SK-N-SH treated with all-trans-retinoic acid at 6 μM for 48 hours (cell line): ENCODE data around the gene SMIM31.

ENCODE experiments used
- ATAC-seq: fragments of 200-7000 bp; cut with Tn5 transposase; 3 replicates; pipeline ENCODE4 v1.9.1; 2020; ENCODE audit warnings: mild to moderate bottlenecking, moderate library complexity
- ARNTL ChIP-seq: fragments of 450-650 bp; formaldehyde crosslinking; IDR thresholded peaks from 2 replicates; pipeline ENCODE4 v1.5.0; 2020; ENCODE audit warnings: low read depth, mild to moderate bottlenecking, moderate library complexity, borderline replicate concordance
- CREB5 ChIP-seq: fragments of 250-450 bp; sonication (Bioruptor Pico); IDR thresholded peaks from 2 replicates; pipeline ENCODE4 v1.5.1; 2020; ENCODE audit warnings: low read depth, mild to moderate bottlenecking, moderate library complexity
- CSDC2 ChIP-seq: fragments of 250-450 bp; sonication (Bioruptor Pico); IDR thresholded peaks from 2 replicates; pipeline ENCODE4 v1.5.0; 2020; ENCODE audit warnings: mild to moderate bottlenecking, moderate library complexity
- CSRNP3 ChIP-seq: fragments of 250-450 bp; sonication (Bioruptor Pico); IDR thresholded peaks from 2 replicates; pipeline ENCODE4 v1.5.1; 2021; ENCODE audit warnings: mild to moderate bottlenecking, moderate library complexity
- ESRRG ChIP-seq: fragments of 250-450 bp; sonication (Bioruptor Pico); IDR thresholded peaks from 2 replicates; pipeline ENCODE4 v1.6.1; 2021; ENCODE audit warnings: mild to moderate bottlenecking
- GLIS3 ChIP-seq: fragments of 250-450 bp; sonication (Bioruptor Pico); IDR thresholded peaks from 2 replicates; pipeline ENCODE4 v1.5.0; 2020; ENCODE audit warnings: mild to moderate bottlenecking, moderate library complexity
- ISL1 ChIP-seq: fragments of 250-450 bp; sonication (Bioruptor Pico); IDR thresholded peaks from 2 replicates; pipeline ENCODE4 v2.1.2; 2022; ENCODE audit warnings: mild to moderate bottlenecking, moderate library complexity
- OSR1 ChIP-seq: fragments of 250-450 bp; sonication (Bioruptor Pico); IDR thresholded peaks from 2 replicates; pipeline ENCODE4 v1.8.0; 2022; ENCODE audit warnings: moderate library complexity, mild to moderate bottlenecking, inconsistent platforms
- PATZ1 ChIP-seq: fragments of 250-450 bp; sonication (Bioruptor Pico); IDR thresholded peaks from 2 replicates; pipeline ENCODE4 v1.8.0; 2020; ENCODE audit warnings: mild to moderate bottlenecking, moderate library complexity, borderline replicate concordance
- PPARA ChIP-seq: fragments of 250-450 bp; sonication (Bioruptor Pico); IDR thresholded peaks from 2 replicates; pipeline ENCODE4 v1.5.0; 2020; ENCODE audit warnings: mild to moderate bottlenecking, borderline replicate concordance
- RARB ChIP-seq: fragments of 250-450 bp; sonication (Bioruptor Pico); IDR thresholded peaks from 2 replicates; pipeline ENCODE4 v1.8.0; 2021; ENCODE audit warnings: mild to moderate bottlenecking, moderate library complexity
- SNAI2 ChIP-seq: fragments of 250-450 bp; sonication (Bioruptor Pico); IDR thresholded peaks from 2 replicates; pipeline ENCODE4 v1.5.0; 2020; ENCODE audit warnings: mild to moderate bottlenecking, moderate library complexity
- TCF4 ChIP-seq: fragments of 250-450 bp; sonication (Bioruptor Pico); IDR thresholded peaks from 2 replicates; pipeline ENCODE4 v1.8.0; 2021; ENCODE audit warnings: mild to moderate bottlenecking, moderate library complexity, borderline replicate concordance
- TOX ChIP-seq: fragments of 250-450 bp; sonication (Bioruptor Pico); IDR thresholded peaks from 2 replicates; pipeline ENCODE4 v1.8.0; 2021; ENCODE audit warnings: mild to moderate bottlenecking, moderate library complexity, borderline replicate concordance
- TSHZ2 ChIP-seq: fragments of 250-450 bp; sonication (Bioruptor Pico); IDR thresholded peaks from 2 replicates; pipeline ENCODE4 v1.5.0; 2020; ENCODE audit warnings: mild to moderate bottlenecking, moderate library complexity
- ZC3H10 ChIP-seq: fragments of 250-450 bp; sonication (Bioruptor Pico); IDR thresholded peaks from 2 replicates; pipeline ENCODE4 v1.5.1; 2021; ENCODE audit warnings: mild to moderate bottlenecking, moderate library complexity
- ZFP3 ChIP-seq: fragments of 250-450 bp; sonication (Bioruptor Pico); IDR thresholded peaks from 2 replicates; pipeline ENCODE4 v1.5.0; 2020; ENCODE audit warnings: mild to moderate bottlenecking, moderate library complexity
- ZFP30 ChIP-seq: fragments of 450-650 bp; formaldehyde crosslinking; IDR thresholded peaks from 2 replicates; pipeline ENCODE4 v1.5.0; 2022; ENCODE audit warnings: mild to moderate bottlenecking, moderate library complexity
- ZNF565 ChIP-seq: fragments of 450-650 bp; formaldehyde crosslinking; conservative IDR thresholded peaks from 2 replicates; pipeline ENCODE4 v1.5.0; 2020; ENCODE audit warnings: low read depth, mild to moderate bottlenecking, moderate library complexity
- ZNF70 ChIP-seq: fragments of 450-650 bp; formaldehyde crosslinking; IDR thresholded peaks from 2 replicates; pipeline ENCODE4 v1.5.0; 2020; ENCODE audit warnings: mild to moderate bottlenecking, moderate library complexity
- ZNF8 ChIP-seq: fragments of 450-650 bp; formaldehyde crosslinking; IDR thresholded peaks from 2 replicates; pipeline ENCODE4 v1.5.0; 2020; ENCODE audit warnings: mild to moderate bottlenecking, moderate library complexity

Gene SMIM31

GRCh38 chr4:164815711-164816110 is 61.8 kb downstream of the SMIM31 start:
- no peak for TF ChIP-seq RARB (CRISPR knock-in tag)
- no peak for TF ChIP-seq TSHZ2
- TF ChIP-seq ZNF70 (CRISPR knock-in tag), result no peak
- TF ChIP-seq ZNF8 (CRISPR knock-in tag), result no peak
- no peak for TF ChIP-seq ESRRG (CRISPR knock-in tag)
- TF ChIP-seq ZFP3 (CRISPR knock-in tag), result no peak
- no peak for TF ChIP-seq PPARA
- TF ChIP-seq CSDC2 (CRISPR knock-in tag), result no peak
- no peak for TF ChIP-seq PATZ1 (CRISPR knock-in tag)
- TF ChIP-seq CREB5 (CRISPR knock-in tag), result no peak
- no peak for TF ChIP-seq TCF4 (CRISPR knock-in tag)
- no peak for TF ChIP-seq TOX (CRISPR knock-in tag)
- TF ChIP-seq ZNF565 (CRISPR knock-in tag), result no peak
- no peak for TF ChIP-seq SNAI2 (CRISPR knock-in tag)
- TF ChIP-seq GLIS3, result no peak
- TF ChIP-seq ZC3H10 (CRISPR knock-in tag), result no peak
- no peak for TF ChIP-seq ISL1
- TF ChIP-seq ZFP30 (CRISPR knock-in tag), result no peak
- TF ChIP-seq CSRNP3, result no peak
- TF ChIP-seq, all 23 proteins: peak for 0
- no peak for ATAC-seq

GRCh38 chr4:164819366-164819765 is 65.4 kb downstream of the SMIM31 start:
- TF ChIP-seq ARNTL (CRISPR knock-in tag) (no peak), TOX (CRISPR knock-in tag) (no peak), TSHZ2 (no peak), SNAI2 (CRISPR knock-in tag) (no peak), ZFP3 (CRISPR knock-in tag) (no peak), TCF4 (CRISPR knock-in tag) (no peak), ZNF70 (CRISPR knock-in tag) (no peak), GLIS3 (no peak), PPARA (no peak), ZC3H10 (CRISPR knock-in tag) (no peak)
- no peak for ATAC-seq

- TF ChIP-seq ZC3H10 (CRISPR knock-in tag) (no peak), GLIS3 (no peak), ZFP3 (CRISPR knock-in tag) (no peak), CSDC2 (CRISPR knock-in tag) (no peak), OSR1 (CRISPR knock-in tag) (no peak), PPARA (no peak), ZNF565 (CRISPR knock-in tag) (no peak), ZNF8 (CRISPR knock-in tag) (no peak), TOX (CRISPR knock-in tag) (no peak), CSRNP3 (no peak), ARNTL (CRISPR knock-in tag) (no peak), ZNF70 (CRISPR knock-in tag) (no peak)
- ATAC-seq, result no peak
These were observed 67.8 kb downstream of the SMIM31 start for GRCh38 chr4:164821711-164822110.
